Measurements from ENCODE around the gene ZDHHC21.

DNA sequence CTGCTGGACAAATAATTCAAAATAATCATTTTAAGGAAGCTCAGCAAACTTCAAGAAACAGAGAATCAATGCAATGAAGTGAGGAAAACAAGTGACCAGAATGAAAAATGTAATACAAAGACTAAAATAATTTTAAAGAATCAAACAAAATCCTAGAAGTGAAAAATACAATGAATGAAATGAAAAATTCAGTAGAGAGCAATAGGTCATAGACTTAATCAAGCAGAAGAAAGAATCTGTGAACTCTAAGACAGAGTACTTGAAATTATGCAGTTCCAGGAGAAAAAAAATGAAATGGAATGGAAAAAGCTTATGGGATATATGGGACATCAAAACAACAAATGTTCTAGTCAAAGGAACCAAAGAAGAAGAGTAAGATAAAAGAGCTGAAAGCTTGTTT, 11.8 kb upstream of the ZDHHC21 start:
- TF ChIP-seq, protein P1, sequence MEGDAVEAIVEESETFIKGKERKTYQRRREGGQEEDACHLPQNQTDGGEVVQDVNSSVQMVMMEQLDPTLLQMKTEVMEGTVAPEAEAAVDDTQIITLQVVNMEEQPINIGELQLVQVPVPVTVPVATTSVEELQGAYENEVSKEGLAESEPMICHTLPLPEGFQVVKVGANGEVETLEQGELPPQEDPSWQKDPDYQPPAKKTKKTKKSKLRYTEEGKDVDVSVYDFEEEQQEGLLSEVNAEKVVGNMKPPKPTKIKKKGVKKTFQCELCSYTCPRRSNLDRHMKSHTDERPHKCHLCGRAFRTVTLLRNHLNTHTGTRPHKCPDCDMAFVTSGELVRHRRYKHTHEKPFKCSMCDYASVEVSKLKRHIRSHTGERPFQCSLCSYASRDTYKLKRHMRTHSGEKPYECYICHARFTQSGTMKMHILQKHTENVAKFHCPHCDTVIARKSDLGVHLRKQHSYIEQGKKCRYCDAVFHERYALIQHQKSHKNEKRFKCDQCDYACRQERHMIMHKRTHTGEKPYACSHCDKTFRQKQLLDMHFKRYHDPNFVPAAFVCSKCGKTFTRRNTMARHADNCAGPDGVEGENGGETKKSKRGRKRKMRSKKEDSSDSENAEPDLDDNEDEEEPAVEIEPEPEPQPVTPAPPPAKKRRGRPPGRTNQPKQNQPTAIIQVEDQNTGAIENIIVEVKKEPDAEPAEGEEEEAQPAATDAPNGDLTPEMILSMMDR (IDR thresholded peaks at IDR 0.05): no peak
- no peak for TF ChIP-seq POLR2A (IDR thresholded peaks at IDR 0.05)

All from testis (tissue), 2 donors.